Measurements from ENCODE around the gene APMAP. TPM values are rescaled to one million over a fixed set of nuclear protein-coding genes. Genes with fewer than 3 reads are reported as not detected.
A peak's percentile ranks its signal among the peaks of the same experiment; 100 is the strongest.

Gene APMAP
- total RNA-seq, 3 donors from 2014 or later: 46.3 to 51.5 (median 47.3) TPM

DNA sequence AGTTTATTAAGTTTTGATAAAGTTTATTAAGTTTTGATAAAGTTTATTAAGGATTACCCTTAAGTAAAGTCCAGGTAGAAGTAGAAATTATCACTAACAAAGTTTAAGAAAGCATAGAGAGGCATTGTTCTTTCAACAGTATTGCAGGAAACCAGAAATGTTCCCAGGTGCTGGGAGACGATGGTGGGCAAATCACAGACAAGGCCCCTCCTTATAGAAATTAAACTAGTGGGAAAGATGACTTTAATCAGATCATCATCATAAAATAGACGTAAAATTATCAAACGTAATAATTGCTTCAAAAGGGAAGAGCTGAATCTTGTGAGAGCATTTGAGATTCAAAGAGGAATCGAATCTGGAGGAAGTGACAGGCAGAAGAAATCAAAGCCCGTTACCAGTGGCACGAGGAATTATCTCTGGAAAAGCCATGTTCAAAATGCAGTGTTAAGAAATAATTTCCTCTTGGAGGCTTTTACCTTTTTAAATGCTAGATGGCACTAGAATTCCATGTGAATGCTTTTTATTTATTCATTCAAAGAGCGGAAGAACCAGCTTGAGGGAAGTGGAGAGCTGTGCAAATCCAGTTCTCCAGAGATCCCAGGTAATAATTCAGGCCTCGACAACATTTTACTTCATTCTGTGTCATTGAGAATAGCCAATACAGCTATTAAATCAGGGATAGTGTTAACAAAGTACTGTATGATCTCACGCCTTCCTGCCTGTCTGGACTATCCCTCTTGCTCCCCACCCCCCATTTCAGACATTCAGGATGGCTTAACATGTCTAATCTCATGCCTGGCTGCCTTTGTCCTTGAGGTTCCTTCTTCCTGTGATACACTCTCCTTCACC lies 1.0 kb upstream of the APMAP start:
- DNase-seq: no peak
- intact Hi-C loops (cut with DNase I, micrococcal nuclease): loop anchor here (2.0 to 10.0 kb wide), 5 partner anchors 71 to 401 kb away; partner anchors contain the start of gene ABHD12 (in 1 of the 2)
- no peaks in the 10 kb centered on the region for H3K9me3 ChIP-seq
- TF ChIP-seq, protein P1, sequence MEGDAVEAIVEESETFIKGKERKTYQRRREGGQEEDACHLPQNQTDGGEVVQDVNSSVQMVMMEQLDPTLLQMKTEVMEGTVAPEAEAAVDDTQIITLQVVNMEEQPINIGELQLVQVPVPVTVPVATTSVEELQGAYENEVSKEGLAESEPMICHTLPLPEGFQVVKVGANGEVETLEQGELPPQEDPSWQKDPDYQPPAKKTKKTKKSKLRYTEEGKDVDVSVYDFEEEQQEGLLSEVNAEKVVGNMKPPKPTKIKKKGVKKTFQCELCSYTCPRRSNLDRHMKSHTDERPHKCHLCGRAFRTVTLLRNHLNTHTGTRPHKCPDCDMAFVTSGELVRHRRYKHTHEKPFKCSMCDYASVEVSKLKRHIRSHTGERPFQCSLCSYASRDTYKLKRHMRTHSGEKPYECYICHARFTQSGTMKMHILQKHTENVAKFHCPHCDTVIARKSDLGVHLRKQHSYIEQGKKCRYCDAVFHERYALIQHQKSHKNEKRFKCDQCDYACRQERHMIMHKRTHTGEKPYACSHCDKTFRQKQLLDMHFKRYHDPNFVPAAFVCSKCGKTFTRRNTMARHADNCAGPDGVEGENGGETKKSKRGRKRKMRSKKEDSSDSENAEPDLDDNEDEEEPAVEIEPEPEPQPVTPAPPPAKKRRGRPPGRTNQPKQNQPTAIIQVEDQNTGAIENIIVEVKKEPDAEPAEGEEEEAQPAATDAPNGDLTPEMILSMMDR (IDR thresholded peaks at IDR 0.05): no peak
- no peaks in the 10 kb centered on the region for H3K36me3 ChIP-seq (ENCODE audit: low read depth)
- peaks cover 15% of the 10 kb centered on the region for H3K4me1 ChIP-seq (ENCODE audit: low read depth)
- H3K4me3 ChIP-seq: no peak overlapping the region
- ATAC-seq: peak; percentile 7

DNA sequence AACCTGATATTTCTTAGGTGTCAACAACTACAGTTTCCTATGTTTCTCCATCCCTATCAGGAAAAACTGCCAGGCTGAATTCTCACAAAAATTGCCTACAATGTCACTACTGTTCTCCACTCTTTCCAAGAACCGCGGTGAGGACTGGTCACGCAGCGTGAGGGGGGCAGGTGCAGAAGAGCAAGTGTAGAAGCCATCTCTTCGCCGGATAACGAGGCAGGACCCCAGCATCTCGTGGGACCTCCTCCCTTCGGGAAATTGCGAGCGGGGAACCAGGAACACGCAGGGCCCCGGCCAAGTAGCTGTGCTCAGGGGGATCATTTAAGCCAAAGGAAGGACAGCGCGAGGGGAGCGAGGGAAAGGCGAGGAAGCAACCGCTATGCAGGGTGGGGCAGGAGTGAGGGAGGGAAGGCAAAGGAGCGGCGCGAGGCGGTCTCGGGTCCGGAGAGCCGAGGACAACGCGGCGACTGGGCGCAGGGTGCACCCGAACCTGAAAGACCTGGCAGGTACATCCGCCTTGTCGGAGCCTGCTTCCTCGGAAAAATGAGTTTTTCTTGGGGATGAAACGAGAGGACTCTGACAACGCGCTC lies 559 bp downstream of the APMAP start:
- ATAC-seq (peak; percentile 55), DNase-seq (peak in 2 of 3 donors; percentile 68 to 69)
- no peaks in the 10 kb centered on the region for H3K36me3 ChIP-seq (ENCODE audit: low read depth)
- no peaks in the 10 kb centered on the region for H3K9me3 ChIP-seq
- peaks cover 15% of the 10 kb centered on the region for H3K4me1 ChIP-seq (ENCODE audit: low read depth)
- intact Hi-C loops (cut with DNase I, micrococcal nuclease): loop anchor here in 1 of 2 donors (10.0 kb wide), 2 partner anchors 183 to 403 kb away; partner anchors contain the start of gene ABHD12
- peak overlapping the region; percentile 71 for H3K4me3 ChIP-seq
- TF ChIP-seq, protein P1 (IDR thresholded peaks at IDR 0.05): no peak

DNA sequence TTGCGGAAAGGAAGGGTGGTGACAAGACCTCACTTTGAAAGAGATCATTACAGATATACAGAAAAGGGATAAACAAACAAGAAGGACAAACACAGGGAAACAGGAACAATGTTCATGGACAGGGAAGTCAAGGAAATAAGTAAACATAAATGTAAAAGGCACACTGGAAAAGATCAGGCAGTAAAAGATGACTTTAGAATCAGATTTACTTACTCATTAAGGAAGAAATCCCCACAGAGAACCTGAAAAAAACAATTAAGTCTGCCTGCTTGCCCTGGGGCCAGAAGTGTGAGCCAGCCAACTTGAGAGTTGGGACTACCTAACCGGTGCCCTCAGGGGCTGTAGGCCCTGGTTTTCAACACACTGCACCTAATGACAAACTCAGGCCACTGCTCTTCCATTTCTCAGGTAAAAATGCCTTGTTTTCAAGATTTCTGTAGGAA lies 1.7 kb downstream of the APMAP start:
- TF ChIP-seq, protein P1 (IDR thresholded peaks at IDR 0.05): no peak
- DNase-seq (no peak), ATAC-seq (no peak)
- H3K36me3 ChIP-seq (ENCODE audit: low read depth): no peaks in the 10 kb centered on the region
- no peak overlapping the region for H3K4me3 ChIP-seq
- intact Hi-C loops (cut with DNase I, micrococcal nuclease): loop anchor here in 1 of 2 donors (10.0 kb wide), 2 partner anchors 184 to 404 kb away; partner anchors contain the start of gene ABHD12
- H3K4me1 ChIP-seq (ENCODE audit: low read depth): peaks cover 23% of the 10 kb centered on the region
- H3K9me3 ChIP-seq: no peaks in the 10 kb centered on the region

DNA sequence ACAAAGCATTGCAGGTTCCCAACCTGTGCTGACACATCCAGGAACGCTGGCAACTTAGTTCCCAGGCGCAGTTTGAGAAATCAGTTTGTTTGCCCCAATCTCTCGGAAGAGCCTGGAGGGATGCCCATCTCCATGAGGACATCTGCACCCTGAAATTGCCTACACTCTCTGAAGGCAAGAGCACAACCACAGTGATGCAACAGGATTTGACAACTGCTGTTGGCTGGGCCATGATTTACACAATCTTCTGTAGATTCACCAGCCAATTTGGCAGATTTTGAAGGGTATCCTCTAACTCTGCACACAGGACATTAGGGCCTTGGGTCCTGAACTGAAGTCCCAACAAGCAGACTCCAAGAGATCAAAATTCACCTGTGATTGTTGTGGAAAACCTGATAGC lies 3.4 kb downstream of the APMAP start:
- Histone ChIP-seq H3K4me1 (ENCODE audit: low read depth) (peaks cover 38% of the 10 kb centered on the region), H3K36me3 (ENCODE audit: low read depth) (no peaks in the 10 kb centered on the region), H3K4me3 (no peak overlapping the region), H3K9me3 (no peaks in the 10 kb centered on the region)
- intact Hi-C loops (cut with DNase I, micrococcal nuclease): no loop called here
- DNase-seq (no peak), ATAC-seq (no peak)
- TF ChIP-seq, protein P1 (IDR thresholded peaks at IDR 0.05): no peak

DNA sequence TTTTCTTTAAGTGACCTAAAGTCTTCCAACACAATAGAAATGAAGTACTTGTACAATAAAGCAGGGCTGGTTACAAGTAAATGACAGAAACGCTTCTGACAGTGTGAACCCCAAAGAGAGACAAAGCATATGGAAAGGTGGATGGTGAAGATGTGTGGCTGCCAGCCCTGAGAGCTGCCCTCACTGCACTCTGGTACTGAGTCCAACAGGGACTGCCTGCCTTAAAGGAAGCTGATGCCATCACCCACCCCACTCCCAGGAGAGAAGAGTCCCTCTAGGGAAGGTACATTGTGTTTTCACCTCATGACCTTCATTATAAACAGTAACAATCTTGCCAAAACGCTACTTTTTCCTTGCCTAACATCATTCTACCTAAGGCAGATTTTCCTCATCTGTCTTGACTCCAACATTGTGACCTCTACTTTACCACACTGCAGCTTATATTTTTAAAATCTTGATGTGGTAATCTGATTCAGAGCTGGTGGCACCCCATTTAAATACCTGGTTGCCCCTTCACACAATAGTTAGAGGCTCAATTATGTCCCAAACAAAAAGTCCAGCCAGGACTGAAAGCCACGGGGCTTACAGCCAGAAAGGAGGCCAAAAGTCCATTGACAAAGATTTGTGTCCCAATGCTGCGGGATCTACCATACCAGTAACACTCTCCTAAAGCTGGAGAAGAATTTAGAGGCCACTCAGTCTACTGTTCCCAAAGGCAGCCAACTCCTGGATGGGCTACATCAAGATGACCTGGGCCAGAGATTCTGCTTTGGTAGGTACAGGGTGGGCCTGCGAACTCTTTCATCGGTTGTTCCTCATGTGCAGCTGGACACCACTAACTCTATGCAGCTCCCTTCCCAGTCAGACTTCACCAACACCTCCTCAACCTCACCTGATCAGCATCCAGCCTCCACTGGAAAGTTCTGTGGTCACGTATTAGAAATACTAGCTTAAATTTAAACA lies 4.4 kb downstream of the APMAP start:
- no peak for ATAC-seq
- intact Hi-C loops (cut with DNase I, micrococcal nuclease): no loop called here
- TF ChIP-seq, protein P1 (IDR thresholded peaks at IDR 0.05): no peak
- H3K9me3 ChIP-seq: no peaks in the 10 kb centered on the region
- H3K36me3 ChIP-seq (ENCODE audit: low read depth): no peaks in the 10 kb centered on the region
- no peak overlapping the region for H3K4me3 ChIP-seq
- H3K4me1 ChIP-seq (ENCODE audit: low read depth): peaks cover 38% of the 10 kb centered on the region
- no peak for DNase-seq

All from mucosa of descending colon (tissue), 3 donors.